Left hindlimb (tissue), 1 donor: ENCODE measurements around the gene FRMD6.
"Not testable (repeated sequence)": the region's sequence is repeated elsewhere in the genome, so short reads cannot be mapped to it uniquely, and the experiment has no call there.

Experiments used
- DNase-seq: peaks from one replicate; pipeline ENCODE4 v3.0.0-alpha.2; 2018

Gene FRMD6

DNA sequence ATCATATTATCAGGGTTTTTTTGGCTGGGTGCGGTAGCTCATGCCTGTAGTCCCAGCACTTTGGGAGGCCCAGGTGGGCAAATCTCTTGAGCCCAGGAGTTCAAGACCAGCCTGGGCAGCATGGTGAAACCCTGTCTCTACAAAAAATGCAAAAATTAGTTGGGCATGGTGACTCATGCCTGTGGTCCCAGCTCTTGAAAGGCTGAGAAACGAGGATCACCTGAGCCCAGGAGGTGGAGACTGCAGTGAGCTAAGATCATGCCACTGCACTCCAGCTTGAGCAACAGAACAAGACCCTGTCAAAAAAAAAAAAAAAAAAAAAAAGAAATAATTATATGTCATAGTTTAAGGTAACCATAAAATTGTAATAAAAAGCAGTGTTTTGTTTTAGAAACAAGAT, 18.4 kb upstream of the FRMD6 start:
- not testable (repeated sequence) for DNase-seq

- DNase-seq = no peak
These were observed 15.6 kb upstream of the FRMD6 start for GRCh38 chr14:51636109-51636508.

DNA sequence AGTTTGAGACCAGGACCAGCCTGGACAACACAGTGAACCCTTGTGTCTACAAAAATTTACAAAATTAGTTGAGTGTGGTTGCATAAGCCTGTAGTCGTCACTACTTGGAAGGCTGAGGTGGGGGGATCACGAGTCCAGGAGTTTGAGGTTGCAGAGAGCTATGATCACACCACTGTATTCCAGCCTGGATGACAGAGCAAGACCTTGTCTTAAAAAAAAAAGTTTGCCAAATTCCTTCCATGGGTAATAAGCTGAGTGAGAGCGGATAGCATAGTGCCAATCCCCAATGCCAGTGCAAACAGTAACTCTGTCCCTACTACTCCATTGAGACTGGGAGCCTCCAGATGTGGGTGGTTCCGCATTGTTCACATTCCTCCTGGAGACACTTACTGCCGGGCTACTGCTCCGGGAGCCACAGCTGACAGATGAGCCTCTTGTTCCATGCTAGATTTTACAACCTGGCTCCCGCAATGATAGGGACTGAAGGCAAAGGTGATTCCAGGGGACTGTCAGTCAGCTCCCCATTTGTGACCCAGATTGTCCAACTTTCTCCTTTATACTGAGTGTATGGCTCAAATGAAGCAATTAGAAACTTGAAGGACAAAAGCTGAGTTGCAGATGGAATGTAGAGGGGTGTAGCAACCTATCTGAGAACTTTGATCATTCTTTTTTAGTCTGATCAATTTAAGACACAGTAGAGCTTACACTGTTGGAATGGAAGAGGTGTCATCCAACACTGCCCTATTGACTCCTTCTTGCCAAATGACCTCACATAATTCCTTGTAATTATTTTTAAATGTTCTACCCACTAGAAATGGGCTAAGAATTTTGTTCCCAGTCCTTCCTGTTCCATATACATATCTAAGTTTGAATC, 13.4 kb upstream of the FRMD6 start:
- DNase-seq = no peak

DNA sequence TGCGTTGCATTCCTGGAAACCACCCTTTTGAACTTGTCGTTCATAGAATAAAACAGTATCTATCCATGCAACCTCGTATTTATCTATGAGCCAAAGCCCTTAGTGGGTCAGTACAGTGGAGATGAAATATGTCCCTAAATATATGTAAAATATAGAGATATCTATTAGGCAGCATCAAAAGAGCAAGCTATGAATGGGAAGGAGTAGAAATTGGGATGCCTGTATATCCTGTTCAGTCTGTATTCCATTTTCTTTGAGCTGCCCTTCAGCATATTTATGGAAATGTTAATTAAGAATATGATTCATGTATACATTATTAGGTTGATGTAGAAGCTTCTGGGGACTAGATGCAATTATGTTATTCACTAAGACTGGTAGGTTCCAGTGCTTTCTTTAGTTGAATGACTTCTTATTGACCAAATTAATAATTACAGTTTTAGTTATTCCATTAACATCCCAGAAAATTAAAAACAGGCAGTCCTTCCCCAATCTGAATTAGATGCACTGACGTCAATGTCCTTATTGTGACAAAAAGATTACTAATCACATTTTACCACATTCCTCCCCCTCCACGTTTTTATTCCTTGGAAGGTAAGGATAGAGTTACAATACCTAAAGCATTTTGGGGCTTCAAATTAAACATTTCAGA, 11.9 kb upstream of the FRMD6 start:
- no peak for DNase-seq

- no peak for DNase-seq
These were observed 8.6 kb upstream of the FRMD6 start for GRCh38 chr14:51643140-51643539.

DNA sequence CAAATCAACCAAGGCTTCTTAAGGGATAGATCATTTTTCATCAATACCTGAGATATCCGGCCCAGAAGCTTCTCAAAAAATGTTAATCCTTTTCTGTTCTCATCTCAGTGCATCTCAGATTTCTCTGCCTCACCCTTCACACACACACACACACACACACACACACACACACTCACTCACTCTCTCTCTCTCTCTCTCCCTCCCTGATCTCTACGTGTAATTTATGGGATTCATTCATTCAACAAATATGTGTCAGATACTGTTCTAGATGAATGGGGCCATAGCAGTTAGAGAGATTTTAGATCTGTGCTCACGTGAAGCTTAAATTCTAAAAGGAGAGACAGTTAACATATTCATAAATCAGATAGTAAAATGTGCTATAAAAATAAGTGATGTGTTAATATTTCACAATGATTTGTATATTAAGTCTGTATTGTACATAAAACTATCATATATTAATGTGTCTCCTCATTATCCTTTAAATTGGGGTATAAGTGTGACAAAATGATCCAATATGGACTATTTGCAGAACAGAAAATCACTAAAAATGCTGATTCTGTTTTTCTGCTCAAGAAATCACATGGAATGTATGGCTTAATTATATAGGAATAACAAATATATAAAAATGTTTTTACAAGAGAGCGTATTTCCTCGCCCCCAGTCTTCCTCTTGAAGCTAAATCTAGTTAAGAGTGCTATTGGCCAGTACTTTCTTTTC, 7.3 kb upstream of the FRMD6 start:
- DNase-seq = no peak

DNA sequence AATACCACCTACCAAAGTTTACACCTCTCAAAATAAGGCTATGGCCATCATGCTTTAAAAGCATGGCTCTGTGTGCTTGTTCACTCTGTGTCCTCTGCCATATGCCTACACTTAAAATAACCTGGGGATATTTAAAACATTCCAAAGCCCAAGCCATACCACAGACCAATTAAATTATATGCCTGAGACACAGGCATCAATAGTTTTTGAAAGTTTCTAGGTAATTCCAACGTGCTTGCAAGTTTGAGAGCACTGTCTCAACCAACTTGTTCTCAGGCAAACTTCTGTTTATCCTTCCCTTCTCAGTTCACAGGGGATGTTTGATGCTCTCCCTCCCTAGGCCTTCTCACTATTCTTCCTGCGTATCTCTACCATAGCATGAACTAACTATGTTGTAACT, 3.4 kb upstream of the FRMD6 start:
- DNase-seq = no peak

GRCh38 chr14:51650716-51651387, 858 bp upstream of the FRMD6 start:
- DNase-seq = peak; percentile 56

DNA sequence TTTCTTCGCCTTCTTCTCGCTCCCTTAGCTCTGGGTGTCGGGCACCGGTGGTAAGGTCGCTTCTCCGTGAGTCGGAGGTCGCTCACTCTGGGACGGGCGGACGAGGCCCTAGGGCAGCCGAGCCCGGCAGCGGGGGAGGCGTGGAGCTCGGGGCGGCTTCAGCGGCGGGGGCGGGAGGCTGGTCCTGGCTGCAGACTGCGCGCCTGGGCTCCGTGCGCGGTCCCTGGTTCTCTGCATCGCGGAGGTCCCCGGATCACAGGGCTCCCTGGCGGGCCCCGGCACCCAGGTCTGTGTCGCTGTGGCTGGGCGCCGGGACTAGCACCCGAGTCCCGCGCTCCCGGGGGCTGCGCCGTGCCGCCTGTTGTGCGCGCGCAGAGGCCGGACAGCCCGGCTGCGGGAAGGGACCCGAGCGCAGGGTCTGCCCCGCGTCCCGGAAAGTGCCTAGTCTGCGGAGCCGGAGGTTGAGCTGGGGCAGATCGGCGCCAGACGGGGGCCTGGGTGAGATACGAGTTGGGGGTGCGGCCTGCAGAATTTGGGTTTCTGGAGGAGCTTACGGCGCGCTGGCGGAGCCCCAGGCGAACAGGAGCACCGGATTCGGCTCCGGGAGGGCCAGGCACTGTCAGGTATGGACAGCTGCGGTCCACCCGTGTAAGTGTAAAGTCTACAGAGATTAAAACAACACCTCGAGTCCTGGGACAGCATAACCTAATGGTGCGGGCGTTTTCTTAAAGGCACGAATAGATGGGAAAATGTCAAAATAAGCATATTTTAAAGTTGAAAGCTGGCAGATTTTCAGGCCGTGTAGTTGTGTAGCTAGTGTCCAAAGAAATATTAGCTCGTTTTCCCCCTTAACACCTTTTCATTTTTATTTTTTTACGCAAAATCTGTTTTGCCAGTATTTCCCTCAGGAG, 713 bp downstream of the FRMD6 start:
- peak; percentile 64 for DNase-seq

DNA sequence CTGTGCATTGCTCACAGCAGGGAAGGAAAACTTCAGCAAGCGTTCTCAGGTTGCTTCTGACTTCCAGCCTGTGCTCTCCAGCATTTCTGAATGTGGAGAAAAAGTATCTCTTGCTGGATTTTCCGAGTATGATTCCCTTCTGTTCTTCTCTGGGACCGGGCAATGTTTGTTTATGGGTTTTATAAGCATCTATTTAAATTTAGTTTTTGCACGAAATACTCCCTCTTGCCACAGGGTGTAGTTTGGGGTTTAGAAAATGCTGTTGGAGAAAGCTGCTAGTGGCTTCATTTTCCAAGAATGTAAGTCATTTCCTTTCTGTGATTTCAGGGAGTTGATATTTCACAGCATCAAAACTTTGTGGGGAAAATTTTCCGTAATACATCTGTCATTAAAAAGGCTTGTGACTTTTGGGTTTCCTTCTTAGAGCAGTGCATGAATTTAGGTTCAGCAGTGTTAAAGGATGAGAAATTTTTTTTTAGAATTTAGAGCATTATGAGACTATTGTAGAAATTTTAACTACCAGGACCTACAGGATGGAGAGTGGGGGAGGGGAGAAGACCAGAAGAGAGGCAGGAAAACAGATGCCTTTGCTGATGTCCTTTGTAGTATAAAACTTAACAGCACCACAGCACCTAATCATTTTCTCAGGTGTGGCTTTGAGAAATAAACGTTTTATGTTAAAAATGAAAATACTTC, 1.5 kb downstream of the FRMD6 start:
- no peak for DNase-seq

GRCh38 chr14:51653775-51654532, 2.2 kb downstream of the FRMD6 start:
- DNase-seq = no peak

DNA sequence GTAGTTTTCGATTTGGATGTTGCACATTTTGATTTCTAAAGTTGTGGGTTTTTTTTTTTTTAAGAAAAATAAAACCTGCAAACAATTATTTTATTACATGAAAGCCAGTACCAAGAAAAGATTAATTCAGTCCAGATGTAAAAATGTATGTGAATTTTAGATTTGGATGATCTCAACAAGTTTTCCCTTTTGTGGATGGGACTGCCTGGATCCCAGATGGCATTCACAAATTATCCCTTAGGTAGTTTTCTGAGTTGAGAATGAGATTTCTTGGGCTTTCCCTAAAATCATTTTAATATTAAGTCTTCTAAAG, 2.8 kb downstream of the FRMD6 start:
- no peak for DNase-seq

DNA sequence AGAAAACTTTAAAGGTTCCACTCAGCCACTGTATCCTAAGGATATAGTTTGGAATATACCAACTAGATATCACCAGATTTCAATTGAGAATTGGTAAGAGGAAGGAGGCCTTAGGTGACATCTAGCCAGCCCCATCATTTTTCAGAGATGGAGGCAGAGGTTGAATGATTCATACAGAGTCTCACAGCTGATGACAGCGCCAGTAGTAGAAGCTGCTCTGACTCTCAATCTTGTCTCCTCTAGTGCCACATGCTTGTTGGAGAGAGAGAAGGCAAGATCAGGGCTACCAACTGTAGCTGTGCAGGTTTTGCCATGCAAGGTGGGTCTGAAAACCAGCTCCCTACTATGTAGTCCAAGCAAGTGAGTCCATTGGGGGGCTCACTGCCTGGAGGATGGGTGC, 6.1 kb downstream of the FRMD6 start:
- no peak for DNase-seq

GRCh38 chr14:51658441-51659173, 6.9 kb downstream of the FRMD6 start:
- DNase-seq = no peak

DNA sequence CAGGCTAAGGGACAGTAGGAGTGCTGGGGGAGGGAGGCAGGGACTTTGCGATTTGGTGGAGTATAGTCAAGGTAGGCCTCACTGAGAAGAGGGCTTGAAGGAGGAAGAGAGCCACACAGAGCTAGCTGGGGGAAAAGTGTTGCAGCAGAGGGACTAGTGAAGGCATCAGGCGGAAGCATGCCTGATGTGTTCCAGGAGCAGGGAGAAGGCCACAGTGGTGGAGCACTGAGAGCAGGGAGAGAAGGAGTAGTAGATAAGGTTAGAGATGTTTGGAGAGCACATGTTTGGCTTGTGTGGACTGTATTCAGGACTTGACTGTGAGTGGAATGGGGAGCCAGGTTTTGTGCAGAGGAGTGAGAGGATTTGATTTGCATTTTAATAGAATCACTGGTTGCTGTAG, 9.0 kb downstream of the FRMD6 start:
- no peak for DNase-seq

GRCh38 chr14:51661504-51661903, 9.8 kb downstream of the FRMD6 start:
- DNase-seq = no peak

- no peak for DNase-seq
These were observed 12.1 kb downstream of the FRMD6 start for GRCh38 chr14:51663783-51664326.

DNA sequence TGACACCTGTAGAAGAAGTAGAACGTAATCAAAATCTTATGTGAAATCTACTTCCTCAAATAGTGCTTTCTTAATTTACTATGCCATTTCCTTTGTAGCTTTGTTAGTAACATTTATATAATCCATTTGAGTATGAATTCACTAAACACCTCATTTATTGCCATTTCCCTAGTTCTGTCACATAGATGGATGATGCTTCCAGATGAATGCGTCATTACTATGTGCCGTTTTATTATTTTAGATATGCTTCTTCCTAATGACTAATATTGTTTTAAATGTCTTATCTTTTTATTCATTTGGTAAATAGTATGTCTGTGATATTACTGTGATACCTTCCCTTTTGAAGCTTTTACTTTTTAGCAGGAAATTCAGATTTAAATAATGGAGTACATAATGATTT, 14.4 kb downstream of the FRMD6 start:
- no peak for DNase-seq

DNA sequence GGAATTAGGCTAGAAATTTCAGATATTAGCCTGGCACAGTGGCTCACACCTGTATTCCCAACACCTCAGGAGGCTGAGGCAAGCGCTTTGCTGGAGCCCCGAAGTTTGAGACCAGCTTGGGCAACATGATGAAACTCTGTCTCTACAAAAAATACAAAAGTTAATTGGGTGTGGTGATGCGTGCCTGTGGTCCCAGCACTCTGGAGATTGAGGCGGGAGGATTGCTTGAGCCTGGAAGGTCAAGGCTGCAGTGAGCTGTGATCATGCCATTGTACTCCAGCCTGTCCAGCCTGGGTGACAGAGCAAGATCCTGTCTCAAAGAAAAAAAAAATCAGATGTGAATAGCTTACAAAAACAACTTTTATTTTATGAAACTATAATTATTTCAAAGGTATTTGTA, 15.1 kb downstream of the FRMD6 start:
- DNase-seq = no peak

GRCh38 chr14:51668870-51669269, 17.2 kb downstream of the FRMD6 start:
- no peak for DNase-seq
